Osteocyte (in vitro differentiated cells): ENCODE measurements around the gene HACD1. TPM values are rescaled to one million over a fixed set of nuclear protein-coding genes. Genes with fewer than 3 reads are reported as not detected.
A peak's percentile ranks its signal among the peaks of the same experiment; 100 is the strongest.

Source experiments
- DNase-seq: peaks from one replicate; pipeline ENCODE4 v3.0.0; 2021; ENCODE audit warnings: mixed read lengths; ENCODE audit not compliant: unreplicated experiment; ENCODE audit errors: extremely low spot score
- H3K27ac Mint-ChIP-seq: one replicate; pipeline ENCODE4 v1.8.0; 2021; ENCODE audit warnings: mild to moderate bottlenecking, mixed read lengths; ENCODE audit not compliant: unreplicated experiment
- H3K27me3 Mint-ChIP-seq: one replicate; pipeline ENCODE4 v1.8.0; 2021; ENCODE audit warnings: mixed read lengths; ENCODE audit not compliant: unreplicated experiment
- H3K36me3 Mint-ChIP-seq: one replicate; pipeline ENCODE4 v1.8.0; 2021; ENCODE audit warnings: mixed read lengths; ENCODE audit not compliant: unreplicated experiment
- H3K4me1 Mint-ChIP-seq: one replicate; pipeline ENCODE4 v1.8.0; 2021; ENCODE audit warnings: mixed read lengths; ENCODE audit not compliant: unreplicated experiment
- H3K4me3 Mint-ChIP-seq: one replicate; pipeline ENCODE4 v1.8.0; 2021; ENCODE audit warnings: mild to moderate bottlenecking, moderate library complexity, mixed read lengths; ENCODE audit not compliant: unreplicated experiment
- H3K9me3 Mint-ChIP-seq: one replicate; pipeline ENCODE4 v1.8.0; 2021; ENCODE audit warnings: mixed read lengths; ENCODE audit not compliant: unreplicated experiment
- total RNA-seq: library from RNA; stranded (reverse); gene quantifications from 2 replicates; pipeline ENCODE4 v1.2.1, GENCODE V29; 2021
- TF ChIP-seq, protein P1 (sequence below): fragments of 200-600 bp; sonication (generic); IDR thresholded peaks from 2 replicates; pipeline ENCODE4 v1.5.0; 2021; ENCODE audit warnings: antibody characterized with exemption, mild to moderate bottlenecking, moderate library complexity

HACD1 gene
- total RNA-seq, 1 donor from 2014 or later: 25.1 TPM

DNA sequence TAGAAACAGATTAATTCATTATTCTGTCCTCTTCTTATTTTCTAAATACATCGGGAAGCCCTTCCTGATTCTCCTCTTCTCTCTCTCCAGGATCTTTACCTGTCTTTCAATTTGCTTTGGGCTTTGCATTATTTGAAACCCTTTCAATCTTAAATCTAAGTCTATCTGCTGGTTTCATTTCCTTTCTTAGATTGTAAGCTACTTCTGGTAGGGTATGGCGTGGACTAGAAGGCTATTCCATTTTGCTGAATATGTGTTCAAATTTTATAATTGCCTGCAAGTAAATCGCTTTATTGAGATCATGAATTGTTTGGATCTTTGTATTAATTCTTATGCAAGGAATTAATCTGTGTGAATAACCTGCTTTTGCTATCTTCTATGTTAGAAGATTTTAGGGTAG, 37.8 kb upstream of the HACD1 start:
- H3K9me3 Mint-ChIP-seq: peaks cover 30% of the 10 kb centered on the region
- peaks cover 44% of the 10 kb centered on the region for H3K4me1 Mint-ChIP-seq
- TF ChIP-seq, protein P1, sequence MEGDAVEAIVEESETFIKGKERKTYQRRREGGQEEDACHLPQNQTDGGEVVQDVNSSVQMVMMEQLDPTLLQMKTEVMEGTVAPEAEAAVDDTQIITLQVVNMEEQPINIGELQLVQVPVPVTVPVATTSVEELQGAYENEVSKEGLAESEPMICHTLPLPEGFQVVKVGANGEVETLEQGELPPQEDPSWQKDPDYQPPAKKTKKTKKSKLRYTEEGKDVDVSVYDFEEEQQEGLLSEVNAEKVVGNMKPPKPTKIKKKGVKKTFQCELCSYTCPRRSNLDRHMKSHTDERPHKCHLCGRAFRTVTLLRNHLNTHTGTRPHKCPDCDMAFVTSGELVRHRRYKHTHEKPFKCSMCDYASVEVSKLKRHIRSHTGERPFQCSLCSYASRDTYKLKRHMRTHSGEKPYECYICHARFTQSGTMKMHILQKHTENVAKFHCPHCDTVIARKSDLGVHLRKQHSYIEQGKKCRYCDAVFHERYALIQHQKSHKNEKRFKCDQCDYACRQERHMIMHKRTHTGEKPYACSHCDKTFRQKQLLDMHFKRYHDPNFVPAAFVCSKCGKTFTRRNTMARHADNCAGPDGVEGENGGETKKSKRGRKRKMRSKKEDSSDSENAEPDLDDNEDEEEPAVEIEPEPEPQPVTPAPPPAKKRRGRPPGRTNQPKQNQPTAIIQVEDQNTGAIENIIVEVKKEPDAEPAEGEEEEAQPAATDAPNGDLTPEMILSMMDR: no peak
- H3K36me3 Mint-ChIP-seq: peaks cover 21% of the 10 kb centered on the region
- no peak for DNase-seq
- H3K27ac Mint-ChIP-seq: no peak overlapping the region
- no peaks in the 10 kb centered on the region for H3K27me3 Mint-ChIP-seq
- H3K4me3 Mint-ChIP-seq: no peak overlapping the region

DNA sequence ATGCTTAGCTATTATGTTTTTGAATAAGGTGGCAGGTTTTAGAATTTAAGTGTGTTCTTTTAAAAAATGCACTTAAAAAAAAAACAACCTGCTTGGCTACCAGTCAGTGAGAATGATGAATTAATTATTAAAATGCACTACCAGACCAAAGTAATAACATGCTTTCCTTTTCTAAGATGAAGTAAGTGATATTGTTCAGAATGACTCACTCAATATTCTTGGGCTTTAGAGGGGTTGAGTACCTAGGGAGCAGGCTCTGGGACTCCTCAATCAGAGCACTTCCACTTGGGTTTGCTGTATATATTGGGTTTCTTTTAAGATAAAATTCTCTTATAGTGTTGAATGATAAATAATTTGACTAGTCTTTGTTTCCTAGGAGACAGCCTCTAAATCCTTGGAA, 35.4 kb upstream of the HACD1 start:
- peak overlapping the region; percentile 75 for H3K27ac Mint-ChIP-seq
- H3K9me3 Mint-ChIP-seq: peaks cover 19% of the 10 kb centered on the region
- H3K36me3 Mint-ChIP-seq: peaks cover 22% of the 10 kb centered on the region
- TF ChIP-seq, protein P1: no peak
- peaks cover 58% of the 10 kb centered on the region for H3K4me1 Mint-ChIP-seq
- no peaks in the 10 kb centered on the region for H3K27me3 Mint-ChIP-seq
- no peak for DNase-seq
- H3K4me3 Mint-ChIP-seq: no peak overlapping the region

DNA sequence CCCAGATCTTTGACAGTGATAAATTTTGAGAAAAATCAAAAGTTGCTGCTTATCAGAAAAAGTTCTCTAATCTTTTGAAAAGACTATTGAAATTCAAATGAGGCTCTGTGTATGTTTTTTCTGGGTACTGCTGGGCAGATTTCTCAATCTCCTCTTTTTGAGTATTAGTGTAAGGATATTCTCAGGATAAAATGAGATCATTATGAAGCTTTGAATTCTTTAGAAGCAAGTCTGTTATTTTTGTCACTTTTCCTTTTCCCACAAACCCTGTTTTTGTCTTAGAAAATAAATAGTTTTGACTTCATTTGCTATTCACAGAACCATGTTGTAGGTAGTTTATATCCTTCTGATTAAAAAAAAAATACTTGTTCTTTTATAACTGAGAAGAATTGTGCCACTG, 34.7 kb upstream of the HACD1 start:
- DNase-seq: no peak
- Mint-ChIP-seq H3K4me1 (peaks cover 61% of the 10 kb centered on the region), H3K27ac (peak overlapping the region; percentile 75), H3K36me3 (peaks cover 15% of the 10 kb centered on the region), H3K9me3 (peaks cover 14% of the 10 kb centered on the region), H3K4me3 (peak overlapping the region; percentile 20), H3K27me3 (no peaks in the 10 kb centered on the region)
- TF ChIP-seq, protein P1: no peak

DNA sequence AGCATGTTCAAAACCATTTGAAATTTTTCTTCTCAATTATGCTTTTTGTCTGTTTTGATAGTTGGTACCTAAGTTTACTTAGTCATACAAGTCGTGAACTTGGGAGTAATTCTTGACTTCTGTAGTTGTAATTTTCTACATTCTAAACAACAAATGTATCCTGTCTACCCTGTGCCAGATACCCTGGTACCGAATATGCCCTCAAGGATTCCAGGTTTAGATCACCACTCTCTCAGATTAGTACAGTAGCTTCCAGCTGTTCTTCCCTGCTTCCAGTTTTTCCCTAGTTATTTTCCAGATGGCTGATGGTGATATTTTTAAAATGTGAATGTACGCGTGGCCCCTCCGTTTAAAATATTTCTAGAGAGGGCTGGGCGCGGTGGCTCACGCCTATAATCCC, 33.2 kb upstream of the HACD1 start:
- Mint-ChIP-seq H3K27me3 (no peaks in the 10 kb centered on the region), H3K36me3 (peaks cover 10% of the 10 kb centered on the region), H3K27ac (peak overlapping the region; percentile 92), H3K4me1 (peaks cover 66% of the 10 kb centered on the region), H3K4me3 (peak overlapping the region; percentile 18), H3K9me3 (peaks cover 7% of the 10 kb centered on the region)
- TF ChIP-seq, protein P1: no peak
- DNase-seq: no peak

DNA sequence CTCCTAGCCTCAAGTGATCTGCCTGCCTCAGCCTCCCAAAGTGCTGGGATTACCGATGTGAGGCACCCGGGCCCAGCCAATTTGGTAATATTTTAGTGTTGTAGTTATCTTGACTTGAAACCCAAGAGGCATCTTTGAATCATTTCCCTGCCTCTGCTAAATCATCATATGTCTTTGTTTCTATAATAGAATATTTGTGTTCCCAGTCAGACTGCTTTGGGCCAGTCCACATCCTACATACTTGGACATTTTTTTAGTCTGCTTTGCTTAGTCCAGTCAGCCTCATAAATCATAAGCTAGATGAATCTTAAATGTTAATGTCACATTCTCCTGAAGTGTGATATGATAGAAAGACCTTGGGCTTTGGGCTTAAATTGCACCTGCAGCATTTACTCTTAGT, 32.7 kb upstream of the HACD1 start:
- Mint-ChIP-seq H3K4me1 (peaks cover 69% of the 10 kb centered on the region), H3K27ac (peak overlapping the region; percentile 92), H3K36me3 (peaks cover 8% of the 10 kb centered on the region), H3K9me3 (peaks cover 7% of the 10 kb centered on the region), H3K4me3 (no peak overlapping the region), H3K27me3 (no peaks in the 10 kb centered on the region)
- no peak for DNase-seq
- TF ChIP-seq, protein P1: no peak
